NT2/D1 (cell line): ENCODE measurements around the gene EFCAB6.

Experiments
- SUZ12 ChIP-seq: IDR thresholded peaks from 2 replicates; pipeline ENCODE4 v1.6.1; 2011; ENCODE audit not compliant: insufficient read length, insufficient read depth; ENCODE audit errors: extremely low read depth
- YY1 ChIP-seq: IDR thresholded peaks from 2 replicates; pipeline ENCODE4 v1.6.1; 2011; ENCODE audit not compliant: insufficient read length, insufficient read depth

- TF ChIP-seq YY1 (no peak), SUZ12 (no peak)
Observed at GRCh38 chr22:43561415-43562178, 250.5 kb downstream of the EFCAB6 start.
